BE2C (cell line): ENCODE measurements around the gene IL17A.
A peak's percentile ranks its signal among the peaks of the same experiment; 100 is the strongest.

Source experiments
- DNase-seq: peaks from one replicate; pipeline ENCODE4 v3.0.0-alpha.2; 2020
- H3K27me3 ChIP-seq: fragments of 250-450 bp; sonication (Bioruptor Pico); 2 replicates; pipeline ENCODE4 v1.5.1; 2020; ENCODE audit warnings: mild to moderate bottlenecking
- H3K36me3 ChIP-seq: fragments of 250-450 bp; sonication (Bioruptor Pico); 2 replicates; pipeline ENCODE4 v1.5.1; 2020; ENCODE audit warnings: mild to moderate bottlenecking
- H3K4me1 ChIP-seq: fragments of 250-450 bp; sonication (Bioruptor Pico); 2 replicates; pipeline ENCODE4 v1.5.1; 2020
- H3K4me3 ChIP-seq: 2 replicates; pipeline ENCODE4 v1.5.1; 2011; ENCODE audit warnings: low read depth, low read length
- H3K9me3 ChIP-seq: fragments of 250-450 bp; sonication (Bioruptor Pico); 2 replicates; pipeline ENCODE4 v1.5.1; 2020
- CTCF ChIP-seq: IDR thresholded peaks from 2 replicates; pipeline ENCODE4 v1.5.1; 2012; ENCODE audit warnings: mild to moderate bottlenecking, low read depth, low read length

IL17A gene

DNA sequence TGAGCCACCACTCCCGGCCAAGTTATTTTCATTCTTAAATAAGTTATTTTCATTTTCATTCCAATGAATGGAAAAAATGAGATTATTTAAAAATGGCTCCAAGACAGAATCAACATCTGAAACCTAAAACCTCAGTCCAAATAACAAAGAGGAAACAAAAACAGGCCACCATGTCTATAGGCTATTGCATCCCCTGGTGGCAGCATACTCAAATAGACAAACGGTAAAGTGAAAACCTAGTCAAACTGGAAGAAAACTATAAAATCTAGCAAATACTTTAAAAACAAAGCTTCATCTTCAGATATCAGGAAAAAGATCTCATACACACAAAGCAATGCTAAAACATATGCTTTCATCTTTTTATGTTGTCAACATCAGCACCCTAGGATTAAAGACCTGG lies 20.9 kb downstream of the IL17A start:
- Histone ChIP-seq H3K4me1 (no peaks in the 10 kb centered on the region), H3K4me3 (no peak overlapping the region), H3K27me3 (no peaks in the 10 kb centered on the region; the same call in none of the 2 replicates), H3K36me3 (no peaks in the 10 kb centered on the region), H3K9me3 (no peaks in the 10 kb centered on the region)
- peak; percentile 38 for TF ChIP-seq CTCF
- DNase-seq, result no peak

- H3K4me3 ChIP-seq, result no peak overlapping the region
- DNase-seq, result no peak
- TF ChIP-seq CTCF, result no peak
- H3K27me3 ChIP-seq, result no peaks in the 10 kb centered on the region; the same call in none of the 2 replicates
- no peaks in the 10 kb centered on the region for H3K9me3 ChIP-seq
- no peaks in the 10 kb centered on the region for H3K4me1 ChIP-seq
- no peaks in the 10 kb centered on the region for H3K36me3 ChIP-seq
These were observed 22.4 kb downstream of the IL17A start for GRCh38 chr6:52208612-52209011.

DNA sequence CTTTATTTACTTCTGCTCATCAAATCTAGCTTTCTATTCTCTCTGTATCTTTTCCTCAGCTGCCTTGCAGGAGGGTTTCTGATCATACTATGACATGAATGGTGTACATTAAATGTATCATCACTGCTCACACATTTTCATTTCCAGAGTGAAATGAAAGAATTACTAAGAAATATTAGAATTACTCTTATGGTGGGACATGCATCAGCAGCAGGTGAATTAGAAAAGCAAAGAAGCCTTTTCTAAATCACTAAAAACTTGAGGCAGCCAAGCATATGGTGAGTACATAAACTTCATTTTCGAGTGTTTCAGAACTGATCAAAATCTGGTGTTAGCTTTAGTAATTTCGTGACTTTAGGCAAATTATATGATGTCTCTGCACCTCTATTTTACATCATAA lies 23.6 kb downstream of the IL17A start:
- Histone ChIP-seq H3K27me3 (no peaks in the 10 kb centered on the region; the same call in none of the 2 replicates), H3K9me3 (no peaks in the 10 kb centered on the region), H3K4me1 (no peaks in the 10 kb centered on the region), H3K36me3 (no peaks in the 10 kb centered on the region), H3K4me3 (no peak overlapping the region)
- DNase-seq, result no peak
- TF ChIP-seq CTCF, result no peak

GRCh38 chr6:52210227-52210626 lies 24.1 kb downstream of the IL17A start:
- no peaks in the 10 kb centered on the region; the same call in none of the 2 replicates for H3K27me3 ChIP-seq
- H3K4me1 ChIP-seq, result no peaks in the 10 kb centered on the region
- no peak for DNase-seq
- H3K4me3 ChIP-seq, result no peak overlapping the region
- no peaks in the 10 kb centered on the region for H3K9me3 ChIP-seq
- no peaks in the 10 kb centered on the region for H3K36me3 ChIP-seq
- no peak for TF ChIP-seq CTCF

- no peak overlapping the region for H3K4me3 ChIP-seq
- no peaks in the 10 kb centered on the region for H3K9me3 ChIP-seq
- H3K36me3 ChIP-seq, result no peaks in the 10 kb centered on the region
- H3K27me3 ChIP-seq, result no peaks in the 10 kb centered on the region; the same call in none of the 2 replicates
- no peak for TF ChIP-seq CTCF
- DNase-seq, result no peak
- H3K4me1 ChIP-seq, result no peaks in the 10 kb centered on the region
These were observed 27.0 kb downstream of the IL17A start for GRCh38 chr6:52213127-52213526.

DNA sequence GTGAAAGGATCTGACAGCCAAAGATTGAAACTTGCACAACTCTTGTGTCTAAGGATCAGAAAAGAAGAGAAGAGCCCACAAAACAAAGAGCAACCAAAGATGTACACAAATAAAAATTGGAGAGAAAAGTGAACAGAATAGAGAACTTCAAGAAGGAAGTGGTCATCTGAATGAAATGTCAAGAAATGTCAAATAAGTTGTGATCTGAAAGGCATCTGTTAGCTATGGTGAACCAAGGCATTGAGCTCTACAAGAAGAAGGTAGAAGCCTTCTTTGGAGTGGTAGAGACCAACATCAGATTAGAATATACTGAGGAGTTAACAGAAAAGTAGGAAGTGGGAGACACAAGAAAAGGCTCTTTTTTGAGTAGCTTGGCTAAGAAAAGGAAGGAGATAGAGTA lies 29.6 kb downstream of the IL17A start:
- DNase-seq, result no peak
- H3K9me3 ChIP-seq, result no peaks in the 10 kb centered on the region
- no peak overlapping the region for H3K4me3 ChIP-seq
- H3K4me1 ChIP-seq, result no peaks in the 10 kb centered on the region
- TF ChIP-seq CTCF, result no peak
- no peaks in the 10 kb centered on the region; the same call in 1 of the 2 replicates for H3K27me3 ChIP-seq
- no peaks in the 10 kb centered on the region for H3K36me3 ChIP-seq
